Large intestine (tissue), 3 donors: ENCODE data around the gene PTDSS2. TPM values are rescaled to one million over a fixed set of nuclear protein-coding genes. Genes with fewer than 3 reads are reported as not detected.

Source experiments
- DNase-seq, 2 donors: peaks; one replicate each; pipeline versions ENCODE4 v3.0.0 to v3.0.0-alpha.2; 2013
- H3K27ac ChIP-seq: one replicate; pipeline ENCODE4 v1.5.1; 2013; ENCODE audit warnings: low read length
- H3K27me3 ChIP-seq: 2 replicates; pipeline ENCODE4 v1.6.1; 2013; ENCODE audit warnings: low read length; ENCODE audit not compliant: control insufficient read depth, insufficient read depth
- H3K36me3 ChIP-seq: 2 replicates; pipeline ENCODE4 v1.6.1; 2013; ENCODE audit warnings: low read length; ENCODE audit not compliant: control insufficient read depth, insufficient read depth
- H3K4me1 ChIP-seq: one replicate; pipeline ENCODE4 v1.6.1; 2013; ENCODE audit warnings: low read length; ENCODE audit not compliant: control insufficient read depth, insufficient read depth
- H3K4me3 ChIP-seq: one replicate; pipeline ENCODE4 v1.5.1; 2013; ENCODE audit warnings: low read length
- H3K9me3 ChIP-seq: one replicate; pipeline ENCODE4 v1.6.1; 2013; ENCODE audit warnings: mild to moderate bottlenecking, low read depth, low read length, moderate library complexity; ENCODE audit not compliant: control insufficient read depth
- WGBS: methylation state at CpG from one replicate; pipeline ENCODE4 v1.1.5; 2013; ENCODE audit warnings: low lambda C conversion rate; ENCODE audit not compliant: insufficient coverage; 5-methylcytosine and 5-hydroxymethylcytosine counted together
- polyA plus RNA-seq: library from polyadenylated mRNA; unstranded; fragments of 120-200 nt; gene quantifications from one replicate; pipeline ENCODE4 v1.2.1, GENCODE V29; 2013

PTDSS2 gene
- polyA plus RNA-seq, 1 donor, result 21.1 TPM

DNA sequence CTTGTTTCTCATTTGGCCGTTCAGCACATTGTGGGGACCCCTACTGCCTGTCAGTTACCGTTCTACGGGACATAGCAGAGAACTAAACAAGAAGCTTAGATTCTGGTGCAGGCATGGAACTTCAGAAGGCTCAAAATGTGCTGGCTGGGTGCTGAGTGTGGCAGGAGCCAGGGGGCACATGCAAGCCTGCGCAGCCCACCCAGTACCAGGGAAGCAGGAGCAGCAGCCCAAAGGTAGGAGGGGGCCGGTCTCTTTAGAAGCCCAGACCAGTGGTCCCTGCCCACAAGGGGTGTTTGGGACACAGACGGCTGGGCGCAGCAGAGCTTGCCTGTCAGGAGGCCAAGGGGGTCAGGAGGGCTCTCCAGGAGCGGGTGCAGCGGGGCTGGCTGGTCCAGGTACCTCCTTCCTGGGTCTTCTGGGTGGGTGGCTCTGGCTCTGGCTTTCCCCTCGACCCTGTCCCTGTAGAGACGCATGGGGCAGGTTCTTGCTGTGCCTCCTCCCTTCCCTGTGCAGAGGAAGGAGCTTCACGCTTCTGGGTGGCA, 2.2 kb downstream of the PTDSS2 start:
- Histone ChIP-seq H3K4me3 (no peak overlapping the region), H3K27me3 (no peaks in the 10 kb centered on the region), H3K36me3 (peaks cover 36% of the 10 kb centered on the region), H3K27ac (no peak overlapping the region), H3K4me1 (peaks cover 30% of the 10 kb centered on the region), H3K9me3 (no peaks in the 10 kb centered on the region)
- WGBS, result no CpG with 5 or more reads among the region's 12 CpGs
- DNase-seq, result no peak

- Histone ChIP-seq H3K27ac (no peak overlapping the region), H3K4me1 (peaks cover 25% of the 10 kb centered on the region), H3K9me3 (no peaks in the 10 kb centered on the region), H3K27me3 (no peaks in the 10 kb centered on the region), H3K4me3 (no peak overlapping the region), H3K36me3 (peaks cover 39% of the 10 kb centered on the region)
- DNase-seq, result no peak
- WGBS, result no CpG with 5 or more reads among the region's 19 CpGs
Measured at GRCh38 chr11:452916-453527, 2.9 kb downstream of the PTDSS2 start.

DNA sequence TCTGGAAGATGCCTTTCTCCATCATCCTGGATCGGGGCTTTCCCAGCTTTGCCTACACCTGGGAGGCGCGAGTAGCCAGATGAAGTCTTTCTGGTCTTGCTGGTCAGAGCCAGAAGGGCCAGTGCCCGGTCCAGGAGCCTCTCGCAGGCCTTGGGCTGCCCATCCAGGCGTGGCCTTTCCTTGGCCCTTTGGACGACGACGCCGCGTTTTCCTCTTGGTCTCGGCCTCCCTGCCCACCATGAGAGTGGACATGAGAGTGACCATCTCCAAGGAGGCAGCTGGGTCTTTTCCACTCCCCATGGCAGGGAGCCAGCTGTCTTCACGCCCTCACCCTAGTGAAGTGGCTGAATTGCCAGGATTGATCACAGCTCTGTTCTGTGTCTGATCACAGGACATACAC, 3.5 kb downstream of the PTDSS2 start:
- no peak overlapping the region for H3K27ac ChIP-seq
- no CpG with 5 or more reads among the region's 13 CpGs for WGBS
- H3K27me3 ChIP-seq, result no peaks in the 10 kb centered on the region
- DNase-seq, result no peak
- no peaks in the 10 kb centered on the region for H3K9me3 ChIP-seq
- H3K4me1 ChIP-seq, result peaks cover 22% of the 10 kb centered on the region
- no peak overlapping the region for H3K4me3 ChIP-seq
- peaks cover 39% of the 10 kb centered on the region for H3K36me3 ChIP-seq

DNA sequence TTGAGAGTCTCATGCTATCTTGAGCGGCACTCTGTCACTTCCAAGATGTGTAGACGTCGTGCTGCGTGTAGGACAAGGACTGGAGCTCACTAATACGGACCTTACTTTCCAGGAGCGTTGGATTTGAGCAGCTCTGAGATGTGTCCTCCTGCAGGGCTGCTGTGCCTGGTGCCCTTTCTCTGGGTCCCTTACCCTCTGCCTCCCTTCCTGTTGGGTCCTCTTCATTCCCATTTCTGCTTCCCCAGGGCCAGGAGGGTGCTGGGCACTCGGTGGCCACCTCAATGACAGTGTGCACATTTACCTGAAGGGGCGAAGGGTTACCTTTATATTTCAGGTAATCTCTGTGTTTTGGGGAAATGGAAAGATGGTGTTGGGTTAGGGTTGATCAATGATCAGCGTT, 4.0 kb downstream of the PTDSS2 start:
- no peak for DNase-seq

GRCh38 chr11:454801-455565, 4.9 kb downstream of the PTDSS2 start:
- Histone ChIP-seq H3K4me3 (no peak overlapping the region), H3K27ac (no peak overlapping the region), H3K27me3 (no peaks in the 10 kb centered on the region), H3K36me3 (peaks cover 45% of the 10 kb centered on the region), H3K9me3 (no peaks in the 10 kb centered on the region), H3K4me1 (peaks cover 9% of the 10 kb centered on the region)
- WGBS, result no CpG with 5 or more reads among the region's 14 CpGs
- DNase-seq, result no peak

More for the DNA sequence above, 4.0 kb downstream of the PTDSS2 start:
- H3K27ac ChIP-seq, result no peak overlapping the region
- H3K4me1 ChIP-seq, result peaks cover 17% of the 10 kb centered on the region
- peaks cover 39% of the 10 kb centered on the region for H3K36me3 ChIP-seq
- H3K9me3 ChIP-seq, result no peaks in the 10 kb centered on the region
- WGBS, result no CpG with 5 or more reads among the region's 9 CpGs
- no peaks in the 10 kb centered on the region for H3K27me3 ChIP-seq
- H3K4me3 ChIP-seq, result no peak overlapping the region

DNA sequence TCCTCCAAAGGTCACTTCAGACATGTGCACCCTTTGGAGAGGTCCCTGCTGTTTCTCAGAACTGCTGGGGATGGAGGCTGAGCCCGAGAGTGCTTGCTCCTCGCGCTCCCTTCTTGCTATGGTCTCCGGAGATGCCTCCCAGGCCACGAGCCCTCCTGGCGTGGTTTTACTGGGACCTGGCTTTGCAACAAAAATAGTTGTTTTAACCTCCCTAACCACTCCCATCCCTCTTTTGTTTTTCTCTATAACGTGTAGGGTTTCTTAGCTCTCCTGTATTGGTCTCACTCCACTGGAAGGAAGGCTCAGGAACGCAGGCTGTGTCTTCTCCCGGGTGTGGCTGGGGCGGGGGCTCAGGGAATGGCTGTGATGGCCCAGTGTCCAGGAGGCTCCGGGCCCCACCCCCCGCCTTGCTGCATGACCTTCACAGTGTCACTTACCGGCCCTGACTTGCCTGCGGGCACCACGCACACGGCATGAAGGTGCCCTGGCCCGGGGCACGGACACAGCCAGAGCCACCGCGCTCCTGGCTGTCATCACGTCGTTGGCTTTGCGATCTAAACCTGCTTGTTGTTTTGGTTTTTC, 5.6 kb downstream of the PTDSS2 start:
- 100% methylated on average over 4 of the region's 23 CpGs for WGBS
- no peaks in the 10 kb centered on the region for H3K9me3 ChIP-seq
- no peaks in the 10 kb centered on the region for H3K27me3 ChIP-seq
- no peak overlapping the region for H3K4me3 ChIP-seq
- H3K4me1 ChIP-seq, result peaks cover 9% of the 10 kb centered on the region
- H3K36me3 ChIP-seq, result peaks cover 51% of the 10 kb centered on the region
- no peak for DNase-seq
- H3K27ac ChIP-seq, result no peak overlapping the region

- Histone ChIP-seq H3K27me3 (no peaks in the 10 kb centered on the region), H3K9me3 (no peaks in the 10 kb centered on the region), H3K4me3 (no peak overlapping the region), H3K27ac (no peak overlapping the region), H3K4me1 (peaks cover 4% of the 10 kb centered on the region), H3K36me3 (peaks cover 59% of the 10 kb centered on the region)
- DNase-seq, result no peak
- no CpG with 5 or more reads among the region's 7 CpGs for WGBS
Measured at GRCh38 chr11:456533-456932, 6.5 kb downstream of the PTDSS2 start.

DNA sequence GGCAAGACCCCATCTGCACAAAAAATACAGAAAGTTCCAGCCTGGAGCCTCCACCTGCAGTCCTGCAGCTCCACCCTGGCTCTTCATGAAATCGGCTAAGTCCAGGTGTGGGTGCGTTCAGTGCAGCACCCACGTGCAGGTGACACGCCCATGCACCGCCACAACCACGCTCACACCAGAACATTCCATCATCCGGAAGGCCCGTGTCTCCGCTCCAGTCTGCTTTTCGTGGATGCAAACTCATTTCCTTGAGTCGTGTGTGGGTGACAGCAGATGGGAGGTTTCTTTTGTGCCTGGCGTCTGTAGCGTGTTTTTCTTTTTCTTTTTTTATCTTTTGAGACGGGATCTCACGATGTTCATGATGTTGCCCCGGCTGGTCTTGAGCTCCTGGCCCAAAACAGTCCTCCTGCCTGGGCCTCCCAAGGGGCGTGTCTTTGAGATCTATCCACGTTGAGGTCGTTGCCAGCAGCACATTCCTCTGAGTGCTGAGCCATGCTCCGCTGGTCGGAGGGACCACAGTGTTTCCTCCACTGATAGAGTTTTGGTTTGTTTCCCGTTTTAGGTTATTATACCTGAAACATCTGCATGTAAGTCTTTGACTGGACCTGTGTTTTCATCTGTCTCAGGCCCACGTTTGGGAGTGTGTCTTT, 7.2 kb downstream of the PTDSS2 start:
- Histone ChIP-seq H3K4me1 (no peaks in the 10 kb centered on the region), H3K4me3 (no peak overlapping the region), H3K27me3 (no peaks in the 10 kb centered on the region), H3K9me3 (no peaks in the 10 kb centered on the region), H3K27ac (no peak overlapping the region), H3K36me3 (peaks cover 61% of the 10 kb centered on the region)
- 100% methylated on average over 1 of the region's 23 CpGs for WGBS
- no peak for DNase-seq

- WGBS, result 90% methylated on average over 5 of the region's 24 CpGs
- Histone ChIP-seq H3K4me1 (no peaks in the 10 kb centered on the region), H3K27me3 (no peaks in the 10 kb centered on the region), H3K36me3 (peaks cover 49% of the 10 kb centered on the region), H3K27ac (no peak overlapping the region), H3K9me3 (peaks cover 3% of the 10 kb centered on the region), H3K4me3 (no peak overlapping the region)
- no peak for DNase-seq
Measured at GRCh38 chr11:459511-460220, 9.6 kb downstream of the PTDSS2 start.
